Vagina (tissue), 2 donors: ENCODE data around the gene AKAP1. TPM values are rescaled to one million over a fixed set of nuclear protein-coding genes. Genes with fewer than 3 reads are reported as not detected.

Experiments used
- DNase-seq, 2 donors: peaks; one replicate each; pipeline ENCODE4 v3.0.0-alpha.2; 2017; ENCODE audit errors: extremely low spot score in 2 of 2
- H3K27ac ChIP-seq: fragments of 200-600 bp; sonication (generic); one replicate; pipeline ENCODE4 v1.5.1; 2019
- H3K27me3 ChIP-seq: fragments of 200-600 bp; sonication (generic); one replicate; pipeline ENCODE4 v1.5.1; 2019
- H3K36me3 ChIP-seq, 2 donors: fragments of 200-600 bp; sonication (generic); one replicate each; pipeline ENCODE4 v1.5.1; 2017 to 2019
- H3K4me1 ChIP-seq: fragments of 200-600 bp; sonication (generic); one replicate; pipeline ENCODE4 v1.5.1; 2019
- H3K4me3 ChIP-seq, 2 donors: fragments of 200-600 bp; sonication (generic); 1 replicate in 1 of 2; 2 replicates in 1 of 2; pipeline ENCODE4 v1.5.1; 2016 to 2019
- H3K9me3 ChIP-seq: fragments of 200-600 bp; sonication (generic); one replicate; pipeline ENCODE4 v1.5.1; 2019
- POLR2A ChIP-seq, 2 donors: fragments of 450-650 bp; IDR thresholded peaks; one replicate each; pipeline ENCODE4 v1.6.1; 2017; ENCODE audit warnings: antibody characterized with exemption in 2 of 2, mild to moderate bottlenecking in 2 of 2, moderate library complexity in 2 of 2
- POLR2AphosphoS5 ChIP-seq, 2 donors: sonication (generic); formaldehyde crosslinking; IDR thresholded peaks; one replicate each; pipeline ENCODE4 v1.9.0; 2017; ENCODE audit warnings: antibody characterized with exemption in 2 of 2, mild to moderate bottlenecking in 2 of 2, low read depth in 1 of 2; ENCODE audit not compliant: insufficient read depth in 1 of 2
- intact Hi-C: fragments of 100-400 bp; cut with DNase I; formaldehyde crosslinking; loops from one replicate; pipeline ENCODE4 v1.15.1; 2023
- total RNA-seq: library from RNA; depleted of rRNA; stranded (reverse); fragments of >200 nt; gene quantifications from one replicate; pipeline ENCODE4 v1.2.3, GENCODE V29; 2016
- TF ChIP-seq, protein P1 (sequence below), 3 experiments: fragments of 450-650 bp in 2 of 3; fragments of 200-600 bp in 1 of 3; sonication (generic) in 1 of 3; IDR thresholded peaks; one replicate each; pipeline ENCODE4 v1.5.1; 2017 to 2019; ENCODE audit warnings: antibody characterized with exemption in 3 of 3, mild to moderate bottlenecking in 2 of 3, moderate library complexity in 2 of 3

The AKAP1 gene
- total RNA-seq, 1 donor from 2014 or later: 94.3 TPM

DNA sequence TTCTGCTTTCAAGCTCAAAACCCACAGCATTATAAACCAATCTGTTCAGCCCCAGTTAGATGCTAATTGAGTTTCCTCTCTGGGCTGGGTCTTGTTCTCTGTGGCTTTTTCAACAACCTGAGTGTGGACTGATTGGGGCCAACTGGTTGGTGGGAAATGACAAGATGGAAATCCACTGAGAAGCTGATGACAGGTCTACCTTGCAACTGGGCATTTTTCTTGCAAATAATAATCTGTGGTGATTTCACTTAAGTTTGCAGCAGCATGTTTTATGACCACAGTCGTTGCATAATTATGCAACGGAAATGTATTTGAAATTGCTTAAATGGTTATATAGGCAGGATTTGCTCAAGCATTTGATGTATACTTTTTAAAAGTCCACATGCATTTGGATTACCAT lies 69.9 kb downstream of the AKAP1 start:
- Histone ChIP-seq H3K4me3 (no peak overlapping the region), H3K4me1 (no peaks in the 10 kb centered on the region), H3K36me3 (no peaks in the 10 kb centered on the region), H3K27ac (no peak overlapping the region), H3K27me3 (no peaks in the 10 kb centered on the region), H3K9me3 (no peaks in the 10 kb centered on the region)
- TF ChIP-seq POLR2A (IDR thresholded peaks at IDR 0.05): no peak
- no peak for TF ChIP-seq POLR2AphosphoS5 (IDR thresholded peaks at IDR 0.05; ENCODE audit: insufficient read depth in 1 of 2, low read depth in 1 of 2)
- TF ChIP-seq, protein P1, sequence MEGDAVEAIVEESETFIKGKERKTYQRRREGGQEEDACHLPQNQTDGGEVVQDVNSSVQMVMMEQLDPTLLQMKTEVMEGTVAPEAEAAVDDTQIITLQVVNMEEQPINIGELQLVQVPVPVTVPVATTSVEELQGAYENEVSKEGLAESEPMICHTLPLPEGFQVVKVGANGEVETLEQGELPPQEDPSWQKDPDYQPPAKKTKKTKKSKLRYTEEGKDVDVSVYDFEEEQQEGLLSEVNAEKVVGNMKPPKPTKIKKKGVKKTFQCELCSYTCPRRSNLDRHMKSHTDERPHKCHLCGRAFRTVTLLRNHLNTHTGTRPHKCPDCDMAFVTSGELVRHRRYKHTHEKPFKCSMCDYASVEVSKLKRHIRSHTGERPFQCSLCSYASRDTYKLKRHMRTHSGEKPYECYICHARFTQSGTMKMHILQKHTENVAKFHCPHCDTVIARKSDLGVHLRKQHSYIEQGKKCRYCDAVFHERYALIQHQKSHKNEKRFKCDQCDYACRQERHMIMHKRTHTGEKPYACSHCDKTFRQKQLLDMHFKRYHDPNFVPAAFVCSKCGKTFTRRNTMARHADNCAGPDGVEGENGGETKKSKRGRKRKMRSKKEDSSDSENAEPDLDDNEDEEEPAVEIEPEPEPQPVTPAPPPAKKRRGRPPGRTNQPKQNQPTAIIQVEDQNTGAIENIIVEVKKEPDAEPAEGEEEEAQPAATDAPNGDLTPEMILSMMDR (IDR thresholded peaks at IDR 0.05): no peak
- intact Hi-C loops: no loop called here
- no peak for DNase-seq

DNA sequence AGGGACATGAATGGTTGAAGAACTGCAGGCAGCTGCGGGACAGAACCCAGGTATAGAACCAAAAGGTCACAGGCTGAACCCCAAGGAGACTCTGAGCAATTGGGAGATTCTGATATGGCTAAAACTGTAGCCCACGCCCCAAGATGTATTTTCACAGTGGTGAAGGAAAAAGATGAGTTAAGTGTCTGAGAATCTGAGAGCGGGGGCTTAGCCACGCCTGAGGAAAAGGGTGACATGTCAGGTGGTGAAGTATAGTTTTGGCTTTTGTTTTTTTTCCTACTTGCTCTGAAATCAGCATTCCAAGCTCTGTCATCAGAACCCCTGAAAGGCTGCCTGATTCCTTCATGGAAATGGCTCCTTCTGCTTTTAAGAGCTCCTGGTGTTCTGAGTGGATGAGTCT lies 73.3 kb downstream of the AKAP1 start:
- no peak for DNase-seq
- Histone ChIP-seq H3K36me3 (no peaks in the 10 kb centered on the region), H3K27me3 (no peaks in the 10 kb centered on the region), H3K9me3 (no peaks in the 10 kb centered on the region), H3K27ac (no peak overlapping the region), H3K4me1 (no peaks in the 10 kb centered on the region), H3K4me3 (no peak overlapping the region)
- intact Hi-C loops: no loop called here
- TF ChIP-seq, protein P1 (IDR thresholded peaks at IDR 0.05): no peak
- TF ChIP-seq POLR2A (IDR thresholded peaks at IDR 0.05) (no peak), POLR2AphosphoS5 (IDR thresholded peaks at IDR 0.05; ENCODE audit: insufficient read depth in 1 of 2, low read depth in 1 of 2) (no peak)

DNA sequence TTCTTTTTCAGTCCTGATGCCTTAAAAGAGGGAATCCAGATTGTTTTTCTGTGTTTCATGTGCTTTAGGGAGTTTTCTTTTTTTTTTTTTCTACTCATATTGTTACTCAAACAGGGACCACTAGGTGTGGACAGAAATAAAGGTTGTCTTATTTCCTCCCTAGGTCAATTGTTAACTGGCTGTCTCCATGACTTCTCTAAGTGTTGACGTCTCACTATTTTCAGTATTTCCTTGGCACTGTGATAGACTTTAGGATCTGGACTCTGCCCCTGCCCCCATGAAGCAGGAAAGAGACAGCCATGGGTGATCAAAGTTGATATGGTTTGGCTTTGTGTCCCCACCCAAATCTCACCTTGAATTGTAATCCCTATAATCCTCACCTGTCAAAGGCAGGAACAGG lies 73.7 kb downstream of the AKAP1 start:
- intact Hi-C loops: no loop called here

DNA sequence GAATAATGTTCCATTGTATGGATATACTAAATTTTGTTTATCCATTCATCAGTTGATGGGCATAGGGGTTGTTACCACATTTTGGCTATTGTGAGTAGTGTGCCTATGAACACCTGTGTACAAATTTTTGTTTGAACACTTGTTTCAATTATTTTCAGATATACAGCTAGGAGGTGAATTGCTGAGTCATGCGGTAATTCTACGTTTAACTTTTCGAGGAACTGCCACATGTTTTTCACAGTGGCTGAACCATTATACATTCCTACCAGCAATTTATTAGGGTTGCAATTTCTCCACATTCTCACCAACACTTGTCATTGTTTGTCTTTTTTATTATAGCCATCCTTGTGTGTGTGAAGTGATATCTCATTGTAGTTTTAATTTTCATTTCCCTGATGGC lies 75.6 kb downstream of the AKAP1 start:
- DNase-seq: no peak
- intact Hi-C loops: no loop called here
- Histone ChIP-seq H3K36me3 (no peaks in the 10 kb centered on the region), H3K9me3 (no peaks in the 10 kb centered on the region), H3K4me1 (no peaks in the 10 kb centered on the region), H3K4me3 (no peak overlapping the region), H3K27ac (no peak overlapping the region), H3K27me3 (no peaks in the 10 kb centered on the region)
- no peak for TF ChIP-seq POLR2A (IDR thresholded peaks at IDR 0.05)

More for the DNA sequence above, 73.7 kb downstream of the AKAP1 start:
- no peak overlapping the region for H3K27ac ChIP-seq
- H3K4me3 ChIP-seq: no peak overlapping the region
- no peak for DNase-seq
- H3K4me1 ChIP-seq: no peaks in the 10 kb centered on the region
- H3K27me3 ChIP-seq: no peaks in the 10 kb centered on the region
- no peaks in the 10 kb centered on the region for H3K9me3 ChIP-seq
- no peak for TF ChIP-seq POLR2A (IDR thresholded peaks at IDR 0.05)
- TF ChIP-seq, protein P1 (IDR thresholded peaks at IDR 0.05): no peak
- no peak for TF ChIP-seq POLR2AphosphoS5 (IDR thresholded peaks at IDR 0.05; ENCODE audit: insufficient read depth in 1 of 2, low read depth in 1 of 2)
- H3K36me3 ChIP-seq: no peaks in the 10 kb centered on the region

DNA sequence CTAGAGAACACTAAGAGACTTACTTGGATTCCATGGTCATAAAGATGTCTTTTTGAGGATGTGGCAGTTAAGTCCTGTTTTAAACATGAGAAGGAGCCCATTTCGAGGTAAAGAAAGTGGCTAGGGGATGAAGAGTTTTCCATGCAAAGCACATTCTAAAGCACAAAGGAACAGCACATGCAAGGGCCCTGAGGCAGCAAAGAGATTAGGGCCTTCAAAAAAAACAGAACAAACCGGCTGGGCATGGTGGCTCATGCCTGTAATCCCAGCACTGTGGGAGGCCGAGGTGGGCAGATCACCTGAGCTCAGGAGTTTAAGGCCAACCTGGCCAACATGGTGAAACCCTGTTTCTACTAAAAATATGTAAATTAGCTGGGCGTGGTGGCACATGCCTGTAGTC lies 79.8 kb downstream of the AKAP1 start:
- Histone ChIP-seq H3K9me3 (no peaks in the 10 kb centered on the region), H3K27ac (no peak overlapping the region), H3K36me3 (no peaks in the 10 kb centered on the region), H3K4me3 (no peak overlapping the region), H3K4me1 (no peaks in the 10 kb centered on the region), H3K27me3 (no peaks in the 10 kb centered on the region)
- DNase-seq: no peak
- TF ChIP-seq POLR2A (IDR thresholded peaks at IDR 0.05) (no peak), POLR2AphosphoS5 (IDR thresholded peaks at IDR 0.05; ENCODE audit: insufficient read depth in 1 of 2, low read depth in 1 of 2) (no peak)
- intact Hi-C loops: no loop called here

DNA sequence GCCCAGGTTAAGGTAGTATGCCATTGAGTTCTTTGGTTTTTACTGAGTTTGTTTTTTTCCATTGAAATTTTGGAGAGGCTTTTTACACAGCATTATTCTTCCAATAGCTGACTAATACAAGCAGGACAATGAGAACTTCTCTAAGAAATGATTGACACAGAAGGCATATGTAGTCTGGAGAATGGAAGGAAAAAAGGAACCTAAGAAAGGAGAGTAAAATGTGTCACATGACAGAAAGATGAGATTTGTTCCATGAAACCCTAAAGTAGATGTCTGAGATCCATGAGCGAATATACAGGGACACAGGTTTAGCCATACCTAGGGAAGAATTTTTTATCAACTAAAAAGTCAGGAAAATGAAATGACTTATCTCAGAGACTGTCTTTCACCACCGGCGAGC lies 80.7 kb downstream of the AKAP1 start:
- no peak overlapping the region for H3K27ac ChIP-seq
- no peaks in the 10 kb centered on the region for H3K27me3 ChIP-seq
- TF ChIP-seq POLR2AphosphoS5 (IDR thresholded peaks at IDR 0.05; ENCODE audit: insufficient read depth in 1 of 2, low read depth in 1 of 2): no peak
- TF ChIP-seq, protein P1 (IDR thresholded peaks at IDR 0.05): no peak
- TF ChIP-seq POLR2A (IDR thresholded peaks at IDR 0.05): no peak
- no peaks in the 10 kb centered on the region for H3K36me3 ChIP-seq
- no peaks in the 10 kb centered on the region for H3K4me1 ChIP-seq
- no peak overlapping the region for H3K4me3 ChIP-seq
- DNase-seq: no peak
- no peaks in the 10 kb centered on the region for H3K9me3 ChIP-seq
- intact Hi-C loops: no loop called here
